ENCODE data around the gene TMEM132D. TPM values are rescaled to one million over a fixed set of nuclear protein-coding genes. Genes with fewer than 3 reads are reported as not detected.

TMEM132D gene
- polyA plus RNA-seq, 4 donors = 1.3 to 3.5 (median 1.7) TPM

DNA sequence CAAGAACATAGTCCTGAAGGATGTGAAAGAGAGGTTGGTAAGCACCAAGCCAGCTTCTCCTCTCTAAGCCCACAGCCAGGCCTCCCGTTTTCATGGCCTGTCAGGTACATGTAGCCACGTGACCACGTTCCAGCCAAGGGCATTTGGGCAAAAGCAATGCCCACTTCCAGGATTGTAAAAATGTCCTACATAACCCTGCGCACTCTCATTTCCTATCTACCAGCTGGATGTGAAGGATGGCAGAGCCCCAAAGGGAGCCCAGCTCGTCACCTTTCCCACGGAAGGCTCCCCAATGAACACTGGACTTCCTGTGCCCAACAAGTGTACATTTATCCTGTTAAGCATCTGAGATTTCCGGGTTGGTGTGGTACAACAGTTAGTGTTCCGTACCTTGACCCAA lies 231.7 kb downstream of the TMEM132D start:
- no peak for DNase-seq (ENCODE audit: low read depth in 4 of 4, low spot score in 3 of 4)

DNA sequence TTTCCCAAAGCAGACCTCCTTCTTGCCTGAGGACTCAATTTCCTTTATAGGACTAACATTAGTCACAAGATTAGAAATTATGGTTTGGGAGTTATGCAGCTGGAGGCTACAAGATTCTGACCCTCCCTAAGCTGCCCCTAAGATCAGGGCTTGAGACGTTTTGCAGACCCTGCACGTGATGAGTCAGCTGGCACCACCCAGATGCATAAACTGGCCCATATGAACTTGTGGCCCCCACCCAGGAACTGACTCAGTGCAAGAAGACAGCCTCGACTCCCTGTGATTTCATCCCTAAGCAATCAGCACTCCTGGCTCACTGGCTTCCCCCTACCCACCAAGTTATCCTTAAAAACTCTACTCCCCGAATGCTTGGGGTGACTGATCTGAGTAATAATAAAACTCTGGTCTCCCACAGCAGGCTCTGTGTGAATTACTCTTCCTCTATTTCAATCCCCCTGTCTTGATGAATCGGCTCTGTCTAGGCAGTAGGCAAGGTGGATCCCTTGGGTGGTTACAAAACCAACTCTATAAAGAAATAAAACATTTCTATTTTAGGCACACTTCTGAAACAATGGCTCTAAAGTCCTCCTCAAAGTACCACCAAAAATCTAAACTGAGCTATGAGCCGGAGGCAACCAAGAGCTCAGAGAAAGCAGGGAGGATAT lies 233.4 kb downstream of the TMEM132D start:
- no peak for DNase-seq (ENCODE audit: low read depth in 4 of 4, low spot score in 3 of 4)

DNA sequence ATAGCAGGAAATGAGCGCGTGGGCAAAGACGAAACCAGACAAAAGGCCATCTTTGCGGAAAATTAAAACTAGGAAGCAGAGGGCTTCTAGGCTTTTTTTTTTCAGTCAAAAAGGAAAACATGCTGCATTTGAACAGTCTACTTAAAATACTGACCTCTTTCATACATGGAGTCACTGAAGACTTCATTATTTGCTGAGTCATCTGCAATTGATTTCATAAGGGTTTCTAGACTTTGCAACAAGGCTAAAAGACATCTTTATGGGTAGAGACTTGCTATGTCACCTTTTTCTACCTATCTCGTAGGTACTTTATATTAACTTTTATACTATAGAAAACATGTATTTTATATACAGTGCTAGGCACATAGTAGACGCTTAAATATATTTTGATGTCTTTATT lies 238.4 kb downstream of the TMEM132D start:
- no peak for DNase-seq (ENCODE audit: low read depth in 4 of 4, low spot score in 3 of 4)

DNA sequence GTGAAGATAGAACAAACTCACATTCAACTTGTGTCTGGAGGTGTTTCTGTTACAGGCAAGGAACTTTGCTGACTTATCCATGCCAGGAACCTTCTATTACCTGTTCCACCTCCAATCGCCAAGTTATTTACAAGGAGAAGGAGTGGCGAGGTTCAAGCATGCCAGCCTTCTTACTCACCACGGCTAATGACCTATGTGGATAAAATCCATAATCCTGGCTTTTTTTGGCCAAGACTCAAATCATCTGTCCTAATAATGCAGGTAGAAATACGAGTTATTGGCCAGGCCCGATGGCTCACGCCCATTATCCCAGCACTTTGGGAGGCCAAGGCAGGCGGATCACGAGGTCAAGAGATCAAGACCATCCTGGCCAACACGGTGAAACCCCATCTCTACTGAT lies 241.6 kb downstream of the TMEM132D start:
- DNase-seq (ENCODE audit: low read depth in 4 of 4, low spot score in 3 of 4) = no peak

DNA sequence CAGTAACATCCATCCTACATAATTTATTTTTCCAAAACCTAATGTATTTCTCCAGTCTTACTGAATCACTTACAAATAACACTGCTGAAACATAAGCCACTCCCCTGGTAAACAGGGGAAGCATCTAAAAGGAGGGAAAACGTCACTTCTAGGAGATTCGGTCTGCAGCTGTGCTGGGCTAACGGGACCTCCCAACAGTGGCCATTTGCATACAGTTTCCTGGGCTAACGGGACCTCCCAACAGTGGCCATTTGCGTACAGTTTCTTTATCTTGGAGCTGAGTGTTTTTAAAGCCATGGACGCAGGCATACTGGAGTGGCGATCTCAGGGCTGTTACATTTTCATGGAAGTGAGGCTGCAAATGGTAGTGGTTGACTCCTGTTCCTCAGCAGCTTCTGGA lies 242.9 kb downstream of the TMEM132D start:
- DNase-seq (ENCODE audit: low read depth in 4 of 4, low spot score in 3 of 4) = no peak

DNA sequence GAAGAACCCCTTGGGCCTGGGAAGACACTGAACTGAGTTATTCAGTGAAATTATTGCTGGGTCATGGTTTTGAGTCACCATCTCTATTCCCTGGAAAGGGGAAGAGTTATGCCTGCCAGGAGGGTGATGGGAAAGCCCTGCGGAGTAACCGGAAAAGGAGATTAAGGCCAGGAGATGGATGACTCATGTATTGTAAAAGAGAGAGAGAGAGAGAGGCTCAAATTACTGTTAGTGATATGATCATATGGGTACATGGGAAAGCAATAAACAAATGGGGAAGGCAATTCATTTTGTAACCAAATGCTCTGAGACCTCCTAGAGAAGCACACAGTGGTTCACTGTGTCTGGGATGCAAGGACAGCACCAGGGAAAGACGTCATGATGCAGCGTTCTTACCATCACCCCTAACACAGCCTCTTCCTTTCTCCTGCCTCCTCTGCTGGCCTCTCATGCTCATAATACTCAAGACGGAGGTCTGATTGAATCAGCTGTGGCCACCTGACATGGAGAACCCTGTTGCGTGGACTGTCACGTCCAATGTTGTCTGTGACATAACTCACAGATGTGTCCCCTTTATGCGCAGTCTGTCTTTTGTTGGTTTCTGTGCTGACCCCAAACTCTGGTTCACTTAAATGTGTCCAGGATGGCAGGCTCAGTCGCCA lies 243.7 kb downstream of the TMEM132D start:
- DNase-seq (ENCODE audit: low read depth in 4 of 4, low spot score in 3 of 4) = no peak

DNA sequence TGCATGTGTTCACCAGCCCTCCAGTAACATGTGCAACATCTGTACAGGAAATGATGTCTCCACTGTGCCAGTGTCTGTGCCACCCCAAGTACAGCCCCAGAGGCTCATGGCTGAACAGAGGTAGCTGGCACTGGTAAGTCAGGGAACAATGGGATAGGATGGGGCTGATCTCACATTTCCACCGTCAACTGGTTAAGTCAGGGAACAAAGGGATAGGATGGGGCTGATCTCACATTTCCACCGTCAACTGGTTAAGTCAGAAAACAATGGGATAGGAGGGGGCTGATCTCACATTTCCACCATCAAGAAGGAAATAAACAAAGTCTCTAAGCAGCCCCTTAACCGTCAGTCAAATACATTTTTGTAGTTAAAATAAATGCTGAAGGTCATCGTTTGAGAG lies 246.6 kb downstream of the TMEM132D start:
- no peak for DNase-seq (ENCODE audit: low read depth in 4 of 4, low spot score in 3 of 4)

DNA sequence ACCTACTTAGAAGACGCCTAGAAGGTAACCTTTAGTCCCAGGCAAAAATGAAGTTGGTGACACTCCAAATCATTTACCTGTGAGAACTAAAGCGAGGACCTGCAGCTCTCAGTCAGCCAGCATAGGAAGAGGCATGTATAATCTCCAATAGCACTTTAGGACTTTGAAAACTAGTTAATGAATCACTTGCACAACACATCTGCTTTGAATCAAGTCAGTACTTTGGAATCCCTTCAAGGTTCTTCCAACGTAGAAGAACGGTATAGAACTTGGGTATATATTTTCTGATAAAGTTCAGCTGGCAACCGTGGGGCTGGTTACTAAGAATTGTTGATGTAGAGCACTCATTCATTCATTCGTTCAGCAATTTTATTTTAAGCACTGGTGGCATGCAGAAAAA lies 251.9 kb downstream of the TMEM132D start:
- DNase-seq (ENCODE audit: low read depth in 4 of 4, low spot score in 3 of 4) = no peak

DNA sequence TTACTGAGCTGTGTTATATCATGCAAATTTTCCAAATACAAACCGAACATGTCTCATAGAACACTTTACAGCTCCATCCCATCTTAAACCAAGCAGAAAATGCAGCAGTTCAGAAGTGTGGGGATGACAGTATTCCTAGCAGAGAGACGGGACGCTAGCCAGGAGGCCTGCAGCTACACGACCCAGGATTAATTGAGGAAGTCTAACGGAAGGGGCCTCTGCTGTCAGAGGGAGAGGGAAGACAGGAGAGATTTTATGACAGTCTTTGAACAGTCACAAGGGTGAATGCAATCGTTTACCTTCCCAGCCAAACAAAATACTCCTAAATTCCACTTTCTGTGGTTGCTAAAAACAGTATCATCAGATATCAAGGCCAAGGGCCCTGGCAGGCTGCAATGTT lies 261.9 kb downstream of the TMEM132D start:
- DNase-seq (ENCODE audit: low read depth in 4 of 4, low spot score in 3 of 4) = no peak

DNA sequence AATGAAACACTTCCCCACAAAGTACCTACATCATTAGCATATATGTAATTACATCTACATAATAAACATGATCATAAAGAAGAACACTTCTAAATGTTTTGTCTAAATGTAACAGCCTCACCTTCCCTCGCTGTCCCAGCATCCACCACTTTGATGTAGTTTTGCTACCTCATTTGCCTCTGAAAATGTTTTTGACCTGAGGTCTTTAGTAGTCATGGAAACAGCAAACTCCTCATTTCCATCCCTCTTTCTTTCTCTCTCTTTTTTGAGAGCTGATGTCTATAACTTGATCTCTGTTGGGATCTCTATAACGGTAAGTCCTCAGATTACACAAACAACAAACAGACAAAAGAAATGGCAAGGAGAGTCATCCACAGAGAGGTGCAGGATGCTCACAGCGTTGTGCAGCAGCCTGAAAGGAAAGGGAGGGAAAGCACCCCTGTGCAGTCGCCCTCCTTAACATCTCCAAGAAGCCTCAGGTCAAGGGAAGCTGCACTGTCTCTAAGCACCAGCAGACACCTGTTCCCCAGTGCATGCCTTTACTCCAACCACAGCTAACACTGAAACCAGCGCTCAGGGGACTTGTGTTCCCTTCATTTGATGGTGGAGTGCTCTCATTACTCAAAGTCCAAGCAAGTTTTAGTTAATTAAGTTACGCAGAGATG lies 268.7 kb downstream of the TMEM132D start:
- no peak for DNase-seq (ENCODE audit: low read depth in 4 of 4, low spot score in 3 of 4)

DNA sequence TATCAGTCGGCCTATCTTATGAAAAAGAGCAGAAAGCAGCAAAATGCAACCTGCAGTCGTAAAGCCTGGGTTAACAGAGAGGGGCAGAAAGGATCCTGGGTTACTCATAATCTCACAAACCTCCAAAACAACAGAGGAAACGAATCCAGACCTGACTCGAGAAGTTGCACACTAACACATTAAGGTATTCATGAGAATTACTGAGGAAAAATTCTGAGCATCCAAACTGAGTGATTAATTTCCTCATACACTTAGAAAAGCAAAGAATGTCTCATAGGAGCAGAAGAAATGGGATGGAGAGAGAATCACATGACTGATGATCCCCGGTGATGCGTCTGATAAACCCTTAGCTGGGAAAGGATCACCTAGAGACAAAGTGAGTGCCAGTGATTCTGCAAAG lies 272.5 kb downstream of the TMEM132D start:
- DNase-seq (ENCODE audit: low read depth in 4 of 4, low spot score in 3 of 4) = no peak

DNA sequence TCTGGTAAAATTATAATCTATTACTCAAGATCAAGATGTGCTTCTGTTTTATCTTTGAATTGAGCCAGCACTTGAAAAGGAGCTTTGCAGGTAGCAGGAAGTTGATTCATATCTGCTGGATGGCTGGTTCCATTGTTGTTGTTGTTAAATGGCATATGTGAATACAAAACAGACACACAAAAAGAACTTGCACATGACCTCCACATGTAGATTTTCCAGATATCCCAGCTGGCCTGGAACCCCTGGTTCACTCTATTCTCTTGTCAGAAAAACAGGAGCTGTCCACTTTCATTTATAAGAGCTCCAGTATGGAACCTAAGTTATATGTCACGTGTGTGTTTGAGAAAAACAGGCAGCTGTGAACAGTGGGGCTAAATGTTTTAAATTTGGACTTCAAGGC lies 273.9 kb downstream of the TMEM132D start:
- no peak for DNase-seq (ENCODE audit: low read depth in 4 of 4, low spot score in 3 of 4)

DNA sequence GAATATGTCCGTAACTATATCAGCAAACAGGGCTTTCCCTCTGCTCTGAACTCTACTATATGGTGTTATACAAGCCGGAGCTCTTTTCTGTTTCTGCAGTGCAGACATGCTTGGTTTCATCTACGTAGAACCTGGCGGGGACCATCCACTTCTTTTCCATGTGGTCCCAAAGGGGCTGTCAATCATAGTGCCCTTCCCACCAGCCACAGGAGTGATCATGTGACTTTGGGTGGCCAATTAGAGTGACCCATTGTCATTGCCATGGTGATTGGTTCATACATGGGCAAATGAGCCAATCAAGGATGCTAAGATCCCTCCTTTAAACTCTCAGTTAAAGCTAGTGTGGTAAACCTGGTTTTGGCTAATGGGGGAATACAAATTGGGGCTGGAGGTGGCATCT lies 281.3 kb downstream of the TMEM132D start:
- no peak for DNase-seq (ENCODE audit: low read depth in 4 of 4, low spot score in 3 of 4)

DNA sequence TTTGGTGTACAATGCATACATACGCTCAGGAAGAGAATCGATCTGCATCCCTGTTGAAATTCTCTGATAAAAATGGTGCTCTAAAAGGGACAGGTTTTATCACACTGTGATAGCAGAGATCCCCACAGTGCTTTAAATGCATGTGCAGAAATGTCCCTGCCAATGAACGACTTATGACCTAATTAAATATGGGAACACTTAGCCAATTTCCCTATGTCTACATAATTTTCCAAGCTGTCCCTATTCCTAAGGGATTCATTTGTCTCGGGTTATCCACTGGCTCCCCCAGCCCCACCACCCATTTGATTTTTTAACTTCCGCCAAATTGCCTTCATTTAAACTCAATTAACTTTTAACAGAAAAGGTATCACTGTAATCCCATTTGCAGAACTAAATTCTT lies 284.6 kb downstream of the TMEM132D start:
- no peak for DNase-seq (ENCODE audit: low read depth in 4 of 4, low spot score in 3 of 4)

DNA sequence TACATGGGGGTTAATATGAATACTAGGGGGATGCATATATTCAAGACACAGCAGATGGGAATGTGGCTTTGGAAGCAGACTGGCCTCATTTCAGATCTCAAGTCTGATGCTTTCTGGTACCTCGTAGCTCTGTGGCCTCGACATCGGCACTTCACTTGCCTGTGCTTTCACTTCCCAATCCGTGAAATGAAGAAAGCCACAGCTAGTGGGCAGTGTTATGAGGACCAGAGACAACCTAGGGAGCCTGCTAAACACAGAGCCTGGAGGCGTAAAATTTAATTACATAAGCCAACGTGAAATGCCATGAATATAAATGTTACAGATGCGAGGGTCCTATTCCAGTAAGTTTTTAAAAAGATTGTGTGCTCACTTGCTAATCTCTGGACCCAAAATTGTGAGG lies 286.0 kb downstream of the TMEM132D start:
- DNase-seq (ENCODE audit: low read depth in 4 of 4, low spot score in 3 of 4) = no peak

DNA sequence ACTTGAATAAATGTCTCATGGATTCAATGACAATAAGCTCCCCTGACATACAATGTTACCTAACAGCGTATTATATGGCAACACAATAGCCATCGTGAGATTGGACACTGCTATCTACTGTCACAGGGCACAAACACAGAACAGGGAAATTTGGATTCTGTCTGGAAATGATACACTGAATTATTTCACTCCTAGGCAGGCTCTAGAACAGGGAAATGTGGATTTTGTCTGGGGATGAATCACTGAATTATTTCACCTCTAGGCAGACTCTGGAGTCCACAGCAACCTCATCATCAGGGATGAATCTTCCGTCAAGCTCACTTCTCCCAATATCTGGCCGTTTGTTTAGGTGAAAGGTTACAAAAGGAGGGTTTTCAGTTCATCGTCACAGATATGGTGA lies 288.8 kb downstream of the TMEM132D start:
- no peak for DNase-seq (ENCODE audit: low read depth in 4 of 4, low spot score in 3 of 4)

DNA sequence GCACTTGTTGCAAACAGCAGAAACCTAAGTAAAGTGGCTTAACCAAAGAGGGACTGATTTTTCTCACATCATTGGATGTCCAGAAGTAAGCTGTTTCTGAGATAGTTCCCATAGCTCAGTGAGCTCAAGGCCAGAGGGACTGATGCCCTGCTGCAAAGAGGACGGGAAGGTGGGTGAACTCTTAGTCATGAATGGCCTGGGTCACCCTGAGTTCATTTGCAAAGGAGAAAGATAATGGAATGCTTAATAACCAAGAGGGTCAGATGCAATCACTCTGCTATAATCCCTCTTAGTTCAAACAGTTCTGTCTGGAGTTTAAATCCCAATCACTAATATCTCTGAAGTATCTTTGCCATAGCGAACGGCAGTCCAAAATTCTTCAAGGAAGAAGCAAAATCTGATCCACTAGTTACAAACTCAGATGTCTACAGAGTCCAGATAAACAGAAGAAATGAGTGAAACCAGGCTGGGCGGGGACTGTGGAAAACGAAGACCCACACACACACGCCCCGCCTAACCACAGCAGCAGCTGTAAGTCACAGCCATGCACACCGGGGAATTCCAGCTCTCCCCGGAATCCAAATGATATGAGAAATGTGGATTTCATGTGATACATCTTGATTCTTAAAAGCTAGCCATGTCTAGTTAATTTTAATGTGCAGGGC lies 289.5 kb downstream of the TMEM132D start:
- DNase-seq (ENCODE audit: low read depth in 4 of 4, low spot score in 3 of 4) = no peak

DNA sequence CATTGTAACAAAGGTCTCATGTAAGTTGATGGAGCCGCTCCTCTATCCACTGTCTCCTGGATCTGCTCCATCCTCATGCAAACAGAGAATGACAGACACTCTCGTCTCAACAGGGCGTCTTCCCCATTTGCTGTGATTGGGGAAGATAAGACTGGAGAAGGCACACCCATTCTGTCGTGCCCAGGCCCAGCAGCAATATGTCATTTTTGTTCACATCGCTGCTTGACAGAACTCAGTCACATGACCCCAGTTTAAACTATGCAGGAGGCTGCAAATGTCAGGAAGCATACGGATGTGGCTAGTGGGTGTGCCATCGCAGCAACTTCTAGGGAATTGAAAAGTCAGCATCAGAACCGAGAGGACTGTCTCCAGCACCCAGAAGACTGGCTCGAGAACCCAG lies 290.5 kb downstream of the TMEM132D start:
- no peak for DNase-seq (ENCODE audit: low read depth in 4 of 4, low spot score in 3 of 4)

DNA sequence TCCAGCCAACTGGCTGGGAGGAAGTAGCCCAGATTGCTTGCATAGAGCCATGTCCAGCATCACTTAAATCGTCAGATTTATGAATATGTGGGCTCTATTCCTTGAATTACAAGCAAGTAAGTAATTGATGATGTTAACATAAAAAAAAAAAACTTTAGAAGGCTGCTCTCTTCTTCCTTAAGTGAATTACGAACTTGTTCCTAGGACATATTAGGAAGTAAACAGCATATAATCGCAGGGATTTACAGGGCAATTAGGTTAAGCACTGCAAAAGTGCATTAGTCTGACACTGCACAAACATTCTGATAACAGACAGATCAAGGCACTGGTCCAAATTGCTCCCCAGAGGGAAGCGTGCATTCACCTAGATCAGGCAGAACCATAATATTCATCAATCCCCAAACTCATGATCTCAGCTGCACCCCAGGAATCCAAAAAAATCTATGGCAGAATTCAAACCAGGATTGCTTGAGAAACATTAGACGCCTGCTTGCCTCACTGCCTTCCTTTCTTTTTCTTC lies 293.2 kb downstream of the TMEM132D start:
- DNase-seq (ENCODE audit: low read depth in 4 of 4, low spot score in 3 of 4) = no peak

DNA sequence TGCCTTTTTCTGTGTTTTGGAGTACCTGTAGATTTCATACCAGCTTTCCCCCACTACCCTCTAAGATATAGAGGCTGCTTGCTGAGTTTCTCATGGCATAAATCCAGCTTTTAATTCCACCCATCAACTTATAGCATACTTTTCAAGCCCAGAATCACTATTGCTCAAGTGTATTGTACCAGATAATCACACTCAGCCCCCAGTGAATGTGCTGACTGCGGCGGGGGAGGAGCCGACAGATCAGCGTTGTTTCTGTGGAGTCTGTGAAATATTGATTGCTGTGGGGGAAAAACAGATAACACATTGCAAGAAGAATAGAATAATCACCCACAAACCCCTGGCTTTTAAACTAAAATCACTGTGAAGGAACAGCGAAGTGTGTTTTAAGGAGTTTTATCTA lies 296.1 kb downstream of the TMEM132D start:
- DNase-seq (ENCODE audit: low read depth in 4 of 4, low spot score in 3 of 4) = no peak

DNA sequence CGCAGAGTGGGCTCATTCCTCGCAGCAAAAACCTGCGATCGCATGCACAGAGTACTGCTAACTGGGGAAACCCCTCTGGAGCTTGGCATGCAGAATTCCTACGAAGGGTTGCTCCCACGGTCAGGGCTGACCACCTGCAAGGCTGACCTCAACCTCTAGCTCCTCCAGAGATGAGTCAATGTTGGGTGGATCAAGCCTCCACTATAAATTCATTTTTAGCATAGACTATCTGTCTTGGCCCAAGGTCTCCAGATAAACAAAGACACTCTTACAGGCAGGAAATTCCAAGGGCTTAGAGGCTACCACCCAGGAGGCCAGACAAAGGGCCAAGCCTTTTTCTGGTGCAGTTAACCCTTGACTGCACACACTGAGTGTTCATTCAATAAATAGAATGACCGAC lies 296.5 kb downstream of the TMEM132D start:
- no peak for DNase-seq (ENCODE audit: low read depth in 4 of 4, low spot score in 3 of 4)
